NCI-H526 treated with DMSO at 0.1 percent for 48 hours (cell line): ENCODE data around the gene MED27.

Experiments
- DNase-seq: peaks from one replicate; lab custom pipeline; 2025; lab: John Stamatoyannopoulos, UW

The MED27 gene

GRCh38 chr9:131834721-131835120 lies 244.9 kb downstream of the MED27 start:
- DNase-seq, result no peak

- no peak for DNase-seq
These were observed 245.8 kb downstream of the MED27 start for GRCh38 chr9:131833906-131834305.

DNA sequence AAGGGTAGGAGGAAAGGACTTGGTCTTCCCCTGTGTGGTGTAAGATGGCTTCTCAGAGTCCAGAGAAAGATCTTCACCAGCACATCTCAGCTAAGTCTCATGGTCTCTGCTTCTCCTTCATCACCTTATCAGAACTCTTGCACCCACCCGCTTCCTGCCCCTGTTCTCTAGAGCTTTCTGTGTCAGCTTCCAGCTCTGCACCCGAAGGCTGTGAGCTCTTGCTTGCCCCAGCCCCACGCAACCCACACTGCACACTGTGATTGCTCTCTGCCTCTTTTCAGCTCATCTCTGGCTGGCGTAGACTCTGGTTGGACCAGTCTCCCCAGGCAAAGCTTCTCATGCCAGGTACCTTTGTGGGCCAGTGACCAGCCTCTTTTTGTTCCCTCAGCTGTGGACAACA lies 246.6 kb downstream of the MED27 start:
- DNase-seq, result no peak

DNA sequence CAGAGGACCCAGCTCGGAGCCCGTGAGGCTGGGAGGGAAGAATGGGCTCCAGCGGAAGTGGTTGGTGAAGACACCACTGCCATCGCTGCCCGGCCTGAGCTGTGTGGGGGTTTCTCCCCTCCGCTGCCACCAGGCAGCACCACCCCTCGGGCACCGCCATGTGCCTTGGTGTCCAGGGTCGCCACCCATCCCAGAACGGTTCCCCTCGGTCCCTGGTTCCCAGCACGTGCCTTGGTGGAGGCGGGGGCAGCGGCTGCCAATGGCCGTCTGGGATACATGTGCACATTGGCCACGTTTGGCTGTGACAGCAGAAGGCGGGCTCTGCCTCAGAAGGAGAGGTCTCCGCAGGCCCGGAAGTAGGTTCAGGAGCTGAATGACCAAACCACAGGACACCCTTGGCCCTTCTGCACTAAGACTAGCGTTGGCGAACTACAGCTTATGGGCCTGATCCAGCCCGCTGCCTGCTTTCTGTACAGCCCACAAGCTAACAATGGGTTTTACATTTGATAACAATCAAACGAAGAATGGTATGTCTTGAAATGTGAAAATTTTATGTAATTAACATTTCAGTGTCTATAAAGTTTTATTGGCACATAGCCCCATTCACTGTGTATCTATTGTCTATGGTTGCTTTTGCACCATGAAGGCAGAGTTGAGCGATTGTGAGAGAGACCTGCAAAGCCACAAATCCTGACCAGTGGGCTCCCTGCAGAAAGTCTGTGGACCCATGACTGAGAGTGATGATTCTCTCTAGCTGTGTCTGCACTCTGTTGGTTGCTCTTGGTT lies 248.1 kb downstream of the MED27 start:
- no peak for DNase-seq

DNA sequence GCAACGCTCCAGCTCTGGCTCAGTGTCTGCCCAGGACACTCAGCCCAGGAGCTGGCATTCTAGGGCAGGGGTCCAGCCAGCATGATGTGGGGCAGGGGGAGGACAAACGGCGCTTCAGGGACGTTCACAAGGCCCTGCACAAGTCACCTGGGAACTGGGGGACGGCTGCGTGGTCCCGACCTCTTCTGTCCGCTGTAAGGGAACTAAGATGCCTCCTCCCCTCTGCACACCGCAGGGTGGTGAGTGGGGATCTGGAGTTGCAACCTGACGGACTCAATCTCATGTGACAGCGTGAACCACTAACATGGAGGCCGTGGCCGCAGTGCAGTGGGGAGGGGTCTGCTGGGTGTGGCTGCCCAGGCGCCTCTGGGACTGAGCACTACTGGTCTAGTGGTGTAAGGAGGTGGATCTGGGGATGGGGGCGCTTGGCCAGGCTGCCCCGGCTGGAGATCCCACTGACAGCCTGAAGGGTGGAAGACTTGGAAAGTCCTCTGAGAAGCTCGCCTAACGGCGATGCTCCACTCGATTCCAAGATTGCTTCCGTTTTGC lies 251.8 kb downstream of the MED27 start:
- no peak for DNase-seq

DNA sequence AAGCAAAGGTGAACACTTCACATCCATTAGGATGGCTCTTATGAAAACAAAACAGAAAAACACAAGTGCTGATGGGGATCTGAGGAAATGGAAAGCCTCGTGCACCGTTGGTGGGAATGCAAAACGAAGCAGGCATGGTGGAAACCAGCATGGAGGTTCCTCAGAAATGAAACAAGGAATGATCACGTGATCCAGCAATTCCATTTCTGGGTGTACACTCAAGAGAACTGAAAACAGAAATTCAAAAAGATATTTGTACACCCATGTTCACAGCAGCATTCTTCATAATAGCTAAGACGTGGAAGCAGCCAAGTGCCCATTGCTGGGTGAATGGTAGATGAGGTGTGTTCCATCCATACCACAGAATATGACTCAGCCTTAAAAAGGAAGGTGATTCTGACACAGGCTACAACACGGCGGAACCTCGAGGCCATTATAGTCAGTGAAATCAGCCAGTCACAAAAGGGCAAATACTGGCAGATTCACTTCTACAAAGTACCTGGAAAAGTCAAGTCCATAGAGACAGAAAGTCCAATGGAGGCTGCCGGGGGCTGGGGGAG lies 252.6 kb downstream of the MED27 start:
- no peak for DNase-seq

GRCh38 chr9:131826053-131826452 lies 253.6 kb downstream of the MED27 start:
- DNase-seq, result no peak

GRCh38 chr9:131824953-131825495 lies 254.6 kb downstream of the MED27 start:
- DNase-seq, result no peak

GRCh38 chr9:131824155-131824594 lies 255.5 kb downstream of the MED27 start:
- no peak for DNase-seq

- DNase-seq, result no peak
These were observed 255.9 kb downstream of the MED27 start for GRCh38 chr9:131823701-131824146.

DNA sequence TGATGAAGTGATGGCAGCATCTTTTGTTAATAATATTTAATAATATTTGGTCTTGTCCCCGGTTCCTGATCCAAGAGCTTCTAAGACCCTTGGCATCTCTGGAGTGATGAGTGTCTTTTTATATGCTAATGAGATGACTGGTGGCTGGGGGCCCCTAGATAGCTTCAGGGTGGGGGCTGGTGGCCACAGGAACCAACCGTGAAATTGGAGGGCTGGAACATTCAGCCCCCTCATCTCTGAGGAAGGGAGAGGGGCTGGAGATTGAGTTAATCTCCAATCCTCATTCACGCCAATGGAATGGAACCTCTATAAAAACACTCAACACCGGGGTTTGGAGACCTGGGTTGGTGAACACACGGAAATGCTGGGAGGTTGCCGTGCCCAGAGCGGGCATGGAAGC lies 261.6 kb downstream of the MED27 start:
- DNase-seq, result no peak

DNA sequence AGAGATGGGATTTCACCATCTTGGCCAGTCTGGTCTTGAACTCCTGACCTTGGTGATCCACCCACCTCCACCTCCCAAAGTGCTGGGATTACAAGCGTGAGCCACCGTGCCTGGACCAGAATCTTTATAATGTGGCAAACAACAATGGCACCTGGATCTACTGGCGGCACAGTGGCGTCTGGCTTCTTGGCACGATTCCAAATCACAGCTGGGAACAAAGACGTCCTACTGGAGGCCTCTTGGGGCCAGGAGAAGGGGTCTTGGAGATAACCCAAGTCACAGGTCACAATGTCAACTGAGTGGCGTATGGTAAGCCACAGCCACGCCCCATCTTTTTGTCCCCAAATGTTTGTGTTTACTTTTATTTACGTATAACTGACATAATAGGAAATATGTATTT lies 262.0 kb downstream of the MED27 start:
- no peak for DNase-seq

- no peak for DNase-seq
These were observed 262.6 kb downstream of the MED27 start for GRCh38 chr9:131817073-131817472.

DNA sequence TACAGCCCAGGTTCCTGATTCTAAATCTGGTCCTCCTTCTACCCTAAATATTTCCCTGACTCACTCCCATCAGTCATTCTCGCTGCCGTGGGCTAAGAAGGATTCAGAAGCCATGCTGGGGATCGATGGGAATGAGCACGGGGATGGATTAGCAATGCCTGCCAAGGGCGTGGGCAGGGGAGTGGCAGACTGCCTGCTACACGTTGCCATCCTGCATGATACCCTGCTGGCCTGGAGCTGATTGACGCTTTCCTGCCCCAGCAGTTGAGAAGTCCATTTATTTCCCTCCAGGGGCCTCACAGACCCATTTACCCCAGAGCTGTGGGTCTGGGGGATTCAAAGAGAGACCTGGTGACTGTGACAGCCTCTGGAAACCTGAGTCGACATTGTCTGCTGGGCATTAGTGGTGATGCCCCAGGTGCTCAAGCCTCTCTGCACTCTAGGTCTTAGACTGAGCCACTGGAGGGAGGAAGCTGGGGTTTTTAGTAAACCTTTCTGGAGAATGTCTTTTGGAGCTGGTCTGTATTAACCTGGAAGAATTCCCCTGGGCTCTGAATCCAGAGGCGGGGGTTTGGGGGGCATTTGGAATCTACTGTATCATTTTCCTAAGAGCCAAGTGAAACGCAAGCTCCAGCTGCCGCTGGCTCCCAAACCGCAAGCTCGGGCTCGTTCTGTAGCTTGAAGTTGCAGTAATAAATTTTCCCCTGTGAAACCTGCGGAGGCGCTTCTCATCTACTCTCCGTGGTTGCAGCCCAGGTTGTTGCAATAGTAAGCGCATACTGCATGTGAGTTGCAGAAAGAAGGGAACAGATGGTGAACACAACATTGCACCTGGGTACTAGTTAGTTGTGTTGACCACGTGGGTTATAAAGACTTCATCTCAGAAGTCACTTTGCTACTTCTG lies 263.4 kb downstream of the MED27 start:
- no peak for DNase-seq

DNA sequence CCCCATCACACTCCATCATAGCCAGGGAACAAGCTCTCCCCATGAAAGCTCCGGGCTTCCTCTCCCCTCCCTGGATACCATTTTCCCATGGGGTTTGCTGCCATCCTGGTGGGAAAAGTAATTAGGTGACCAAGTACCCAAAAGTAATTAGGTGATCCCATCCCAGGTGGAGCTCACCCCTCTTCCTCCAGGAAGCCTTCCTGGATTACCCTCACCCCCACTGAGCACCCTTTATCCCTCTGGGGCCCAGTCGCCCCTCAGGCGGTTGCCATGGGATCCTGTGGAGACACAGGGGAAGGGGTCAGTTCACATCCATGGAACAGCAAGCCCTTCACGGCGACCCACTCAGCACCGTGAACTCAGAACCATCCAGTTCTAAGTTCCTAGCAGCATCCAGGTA lies 265.0 kb downstream of the MED27 start:
- DNase-seq, result no peak

- no peak for DNase-seq
These were observed 266.6 kb downstream of the MED27 start for GRCh38 chr9:131813116-131813515.

GRCh38 chr9:131812116-131812790 lies 267.4 kb downstream of the MED27 start:
- DNase-seq, result no peak

DNA sequence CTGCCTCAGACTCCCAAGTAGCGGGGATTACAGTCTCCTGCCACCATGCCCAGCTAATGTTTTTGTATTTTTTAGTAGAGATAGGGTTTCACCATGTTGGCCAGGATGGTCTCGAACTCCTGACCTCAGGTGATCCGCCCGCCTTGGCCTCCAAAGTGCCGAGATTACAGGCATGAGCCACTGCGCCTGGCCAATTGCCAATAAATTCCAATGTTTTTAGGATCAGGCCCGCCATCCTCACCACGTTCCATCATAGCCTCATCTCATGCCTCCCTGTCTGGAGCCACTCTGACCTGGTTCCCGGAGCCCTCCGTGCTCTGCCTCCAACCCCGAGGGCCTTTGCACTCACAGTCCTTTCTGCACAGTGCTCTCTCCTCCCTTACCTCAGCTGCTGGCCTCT lies 268.3 kb downstream of the MED27 start:
- no peak for DNase-seq

DNA sequence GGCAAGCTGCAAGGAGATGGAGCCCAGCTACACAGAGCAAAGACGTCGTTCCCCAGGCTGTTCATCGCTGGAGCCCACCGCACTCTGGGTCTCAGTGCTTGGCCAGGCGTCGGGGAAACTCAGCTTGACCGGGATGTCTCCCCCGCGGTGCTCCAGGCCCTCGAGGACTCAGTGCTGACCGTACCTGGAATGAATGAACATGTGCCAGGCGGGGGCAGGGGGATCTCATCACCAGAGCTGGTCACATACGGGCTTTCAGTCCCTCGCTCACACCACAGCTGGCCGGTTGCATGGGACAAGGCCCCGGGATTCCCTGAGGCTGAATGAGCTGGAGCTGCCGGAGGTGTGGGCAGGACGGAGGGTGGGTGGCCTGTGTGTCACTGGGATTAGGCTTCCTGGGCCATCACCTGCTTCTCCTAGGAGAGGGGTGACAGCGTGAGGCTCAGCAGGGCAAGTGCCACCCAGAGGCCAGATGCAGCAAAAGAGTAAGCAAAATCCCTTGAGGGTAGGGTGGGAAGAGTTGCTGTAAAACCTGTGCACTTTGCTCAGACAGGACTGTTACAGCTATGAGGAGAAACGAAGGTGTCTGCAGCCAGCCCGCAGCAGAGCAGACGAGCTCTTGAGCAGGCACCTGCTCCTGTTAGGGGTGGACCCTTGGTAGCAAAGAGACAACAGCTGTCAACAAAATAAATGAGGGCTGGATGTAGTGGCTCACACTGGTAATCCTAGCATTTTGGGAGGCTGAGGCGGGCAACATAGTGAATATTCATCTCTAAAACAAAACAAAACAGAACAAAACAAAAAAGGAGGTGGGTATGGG lies 269.1 kb downstream of the MED27 start:
- no peak for DNase-seq
